Prostate gland (tissue), 2 donors: Measurements from ENCODE around the gene KDM6A.

Experiments
- CTCF ChIP-seq, 4 experiments: fragments of 200-600 bp in 2 of 4; fragments of 450-650 bp in 2 of 4; sonication (generic) in 2 of 4; IDR thresholded peaks; 1 replicate in 3 of 4; 2 replicates in 1 of 4; pipeline ENCODE4 v1.5.1; 2016 to 2019; ENCODE audit warnings: antibody characterized with exemption in 4 of 4, mild to moderate bottlenecking in 2 of 4, moderate library complexity in 2 of 4
- POLR2A ChIP-seq: fragments of 450-650 bp; IDR thresholded peaks from one replicate; pipeline ENCODE4 v1.6.1; 2016; ENCODE audit warnings: antibody characterized with exemption, mild to moderate bottlenecking
- POLR2AphosphoS5 ChIP-seq: sonication (generic); formaldehyde crosslinking; IDR thresholded peaks from one replicate; pipeline ENCODE4 v1.6.1; 2017; ENCODE audit warnings: antibody characterized with exemption

GRCh38 chrX:44980883-44981282, 107.9 kb downstream of the KDM6A start:
- TF ChIP-seq CTCF (IDR thresholded peaks at IDR 0.05) (no peak), POLR2A (no peak), POLR2AphosphoS5 (no peak)
